Mammary epithelial cell (primary cell): ENCODE measurements around the gene SUMF2.

ENCODE experiments used
- EZH2 ChIP-seq: IDR thresholded peaks from 2 replicates; pipeline ENCODE4 v1.6.1; 2012; ENCODE audit warnings: low read length, inconsistent platforms, borderline replicate concordance
- TF ChIP-seq, protein P1 (sequence below), 2 donors: IDR thresholded peaks in 1 of 2; conservative IDR thresholded peaks in 1 of 2; 2 replicates each; pipeline ENCODE4 v1.5.1; 2011 to 2012; ENCODE audit warnings: inconsistent platforms in 2 of 2, low read length in 2 of 2, mild to moderate bottlenecking in 2 of 2, control low read depth in 1 of 2, low read depth in 1 of 2; ENCODE audit not compliant: insufficient read depth in 1 of 2; ENCODE audit errors: extremely low read depth in 1 of 2

- TF ChIP-seq, protein P1, sequence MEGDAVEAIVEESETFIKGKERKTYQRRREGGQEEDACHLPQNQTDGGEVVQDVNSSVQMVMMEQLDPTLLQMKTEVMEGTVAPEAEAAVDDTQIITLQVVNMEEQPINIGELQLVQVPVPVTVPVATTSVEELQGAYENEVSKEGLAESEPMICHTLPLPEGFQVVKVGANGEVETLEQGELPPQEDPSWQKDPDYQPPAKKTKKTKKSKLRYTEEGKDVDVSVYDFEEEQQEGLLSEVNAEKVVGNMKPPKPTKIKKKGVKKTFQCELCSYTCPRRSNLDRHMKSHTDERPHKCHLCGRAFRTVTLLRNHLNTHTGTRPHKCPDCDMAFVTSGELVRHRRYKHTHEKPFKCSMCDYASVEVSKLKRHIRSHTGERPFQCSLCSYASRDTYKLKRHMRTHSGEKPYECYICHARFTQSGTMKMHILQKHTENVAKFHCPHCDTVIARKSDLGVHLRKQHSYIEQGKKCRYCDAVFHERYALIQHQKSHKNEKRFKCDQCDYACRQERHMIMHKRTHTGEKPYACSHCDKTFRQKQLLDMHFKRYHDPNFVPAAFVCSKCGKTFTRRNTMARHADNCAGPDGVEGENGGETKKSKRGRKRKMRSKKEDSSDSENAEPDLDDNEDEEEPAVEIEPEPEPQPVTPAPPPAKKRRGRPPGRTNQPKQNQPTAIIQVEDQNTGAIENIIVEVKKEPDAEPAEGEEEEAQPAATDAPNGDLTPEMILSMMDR (conservative IDR thresholded peaks at IDR 0.05 in 1 of 2, IDR thresholded peaks at IDR 0.05 in 1 of 2; ENCODE audit: extremely low read depth in 1 of 2, insufficient read depth in 1 of 2, low read depth in 1 of 2, low read length in 2 of 2), result no peak
- no peak for TF ChIP-seq EZH2
Measured at GRCh38 chr7:56121440-56121839, 57.4 kb downstream of the SUMF2 start.
